GM10248 (cell line): ENCODE data around the gene TAF1A.
"Not testable (repeated sequence)": the region's sequence is repeated elsewhere in the genome, so short reads cannot be mapped to it uniquely, and the experiment has no call there.

Source experiments
- CTCF ChIA-PET: fragments of 300-600 bp; sonication (Branson Sonifier 250); formaldehyde crosslinking; extraction: SDS; loops from one replicate; lab custom pipeline; 2021; ENCODE audit warnings: antibody characterized with exemption; lab: Yijun Ruan, JAX
- POLR2A ChIA-PET: fragments of 350-650 bp; sonication (Branson Sonifier 250); formaldehyde crosslinking; extraction: SDS; loops from one replicate; lab custom pipeline; 2020; ENCODE audit warnings: antibody characterized with exemption; lab: Yijun Ruan, JAX
- DNase-seq: peaks from one replicate; pipeline ENCODE4 v3.0.0; 2012; ENCODE audit errors: extremely low spot score
- CTCF ChIP-seq: IDR thresholded peaks from 2 replicates; pipeline ENCODE4 v1.5.1; 2012; ENCODE audit warnings: mild to moderate bottlenecking, low read depth; ENCODE audit errors: extremely low read depth, missing control alignments, control extremely low read depth

The TAF1A gene

GRCh38 chr1:222617367-222617951 is 27.7 kb upstream of the TAF1A start:
- CTCF ChIA-PET = no interaction called here
- DNase-seq = peak; percentile 87
- POLR2A ChIA-PET = no interaction called here
- TF ChIP-seq CTCF = no peak

GRCh38 chr1:222616525-222616924 is 26.8 kb upstream of the TAF1A start:
- ChIA-PET POLR2A (no interaction called here), CTCF (no interaction called here)

GRCh38 chr1:222613627-222614026 is 23.9 kb upstream of the TAF1A start:
- ChIA-PET POLR2A (no interaction called here), CTCF (interaction anchor here (1.8 kb wide), 1 partner anchor 24 kb away, joined by 4 read pairs; the partner anchor contains the start of gene TAF1A)
- TF ChIP-seq CTCF = no peak
- no peak for DNase-seq

More at GRCh38 chr1:222616525-222616924, 26.8 kb upstream of the TAF1A start:
- TF ChIP-seq CTCF = no peak
- no peak for DNase-seq

GRCh38 chr1:222610728-222611127 is 21.0 kb upstream of the TAF1A start:
- CTCF ChIA-PET = interaction anchor here (1.1 to 1.4 kb wide), 2 partner anchors 24 to 33 kb away, joined by 3 read pairs; no protein-coding TSS in a partner anchor
- no peak for DNase-seq
- POLR2A ChIA-PET = no interaction called here
- TF ChIP-seq CTCF = no peak

- CTCF ChIA-PET = interaction anchor here (1.2 kb wide), 1 partner anchor 11 kb away, joined by 3 read pairs; no protein-coding TSS in a partner anchor
- DNase-seq, POLR2A ChIA-PET: not testable (repeated sequence)
These were observed 19.4 kb upstream of the TAF1A start for GRCh38 chr1:222609111-222609510.

- no peak for DNase-seq
- TF ChIP-seq CTCF = no peak
- ChIA-PET POLR2A (interaction anchor here (0.9 kb wide), 1 partner anchor 9 kb away, joined by 3 read pairs; no protein-coding TSS in a partner anchor), CTCF (interaction anchor here (1.0 to 1.2 kb wide), 2 partner anchors 10 to 36 kb away, joined by 3 to 4 read pairs; no protein-coding TSS in a partner anchor)
These were observed 17.0 kb upstream of the TAF1A start for GRCh38 chr1:222606757-222607156.

GRCh38 chr1:222601257-222601656 is 11.5 kb upstream of the TAF1A start:
- no peak for TF ChIP-seq CTCF
- POLR2A ChIA-PET = no interaction called here
- CTCF ChIA-PET = no interaction called here
- DNase-seq = no peak
